Body of pancreas (tissue), 4 donors: ENCODE data around the gene WDR55. TPM values are rescaled to one million over a fixed set of nuclear protein-coding genes. Genes with fewer than 3 reads are reported as not detected.

ENCODE experiments used
- ATAC-seq: fragments of 150-250 bp; one replicate; pipeline ENCODE4 v1.9.1; 2016
- DNase-seq, 4 donors: peaks; one replicate each; pipeline ENCODE4 v3.0.0-alpha.2; 2019
- H3K27ac ChIP-seq, 4 donors: fragments of 200-600 bp; sonication (generic); 1 replicate in 3 of 4; 2 replicates in 1 of 4; pipeline versions ENCODE4 v1.5.1 to v1.6.1; 2016 to 2019; ENCODE audit warnings: mild to moderate bottlenecking in 1 of 4, mixed read lengths in 1 of 4, moderate library complexity in 1 of 4
- H3K27me3 ChIP-seq, 2 donors: fragments of 200-600 bp; sonication (generic); one replicate each; pipeline ENCODE4 v1.6.0; 2016; ENCODE audit warnings: mild to moderate bottlenecking in 1 of 2
- H3K36me3 ChIP-seq, 2 donors: fragments of 200-600 bp; sonication (generic); replicated peaks in 1 of 2; 2 replicates each; pipeline ENCODE4 v1.5.1; 2016; ENCODE audit warnings: low read depth in 2 of 2; ENCODE audit not compliant: insufficient read depth in 1 of 2
- H3K4me1 ChIP-seq: fragments of 200-600 bp; sonication (generic); one replicate; pipeline ENCODE4 v1.6.0; 2016
- H3K4me3 ChIP-seq, 2 donors: fragments of 200-600 bp; sonication (generic); 1 replicate in 1 of 2; 2 replicates in 1 of 2; pipeline ENCODE4 v1.5.1; 2016 to 2019
- H3K9me3 ChIP-seq, 3 donors: fragments of 200-600 bp; sonication (generic); 1 replicate in 2 of 3; 2 replicates in 1 of 3; pipeline ENCODE4 v1.5.1; 2016
- CTCF ChIP-seq, 7 experiments: fragments of 450-650 bp in 4 of 7; fragments of 200-600 bp in 3 of 7; sonication (generic) in 3 of 7; IDR thresholded peaks; one replicate each; pipeline ENCODE4 v1.5.1; 2016 to 2019; ENCODE audit warnings: antibody characterized with exemption in 7 of 7
- POLR2A ChIP-seq, 3 donors: fragments of 450-650 bp; IDR thresholded peaks; one replicate each; pipeline ENCODE4 v1.6.1; 2016; ENCODE audit warnings: antibody characterized with exemption in 3 of 3, mild to moderate bottlenecking in 2 of 3
- WGBS, 2 donors: methylation state at CpG; one replicate each; pipeline ENCODE4 v1.1.5; 2017; 5-methylcytosine and 5-hydroxymethylcytosine counted together
- intact Hi-C: fragments of 100-400 bp; cut with DNase I; formaldehyde crosslinking; loops from one replicate; pipeline ENCODE4 v1.15.1; 2023
- total RNA-seq, 2 donors: library from RNA; depleted of rRNA; stranded (reverse); fragments of >200 nt; gene quantifications; one replicate each; pipeline ENCODE4 v1.1.0, GENCODE V29; 2016

WDR55 gene
- total RNA-seq, 2 donors from 2014 or later: 14.5 to 16.1 TPM

- WGBS, 2 donors: 92 to 94% methylated on average over 4 of the region's 4 CpGs
- intact Hi-C loops: no loop called here
- no peak overlapping the region for H3K4me3 ChIP-seq
- H3K36me3 ChIP-seq: peaks cover 0 to 29% of the 10 kb centered on the region in 2 donors
- no peak overlapping the region for H3K27ac ChIP-seq
- no peaks in the 10 kb centered on the region for H3K27me3 ChIP-seq
- ATAC-seq (no peak), DNase-seq (no peak)
- H3K4me1 ChIP-seq: no peaks in the 10 kb centered on the region
- no peaks in the 10 kb centered on the region for H3K9me3 ChIP-seq
- TF ChIP-seq POLR2A (IDR thresholded peaks at IDR 0.05) (no peak), CTCF (IDR thresholded peaks at IDR 0.05) (no peak)
Observed at GRCh38 chr5:140674629-140675028, 9.9 kb downstream of the WDR55 start.

- DNase-seq: no peak
- Histone ChIP-seq H3K9me3 (no peaks in the 10 kb centered on the region), H3K27ac (no peak overlapping the region), H3K4me1 (no peaks in the 10 kb centered on the region), H3K36me3 (peaks cover 0 to 31% of the 10 kb centered on the region in 2 donors), H3K4me3 (no peak overlapping the region), H3K27me3 (no peaks in the 10 kb centered on the region)
- intact Hi-C loops: no loop called here
- no peak for TF ChIP-seq POLR2A (IDR thresholded peaks at IDR 0.05)
- TF ChIP-seq CTCF (IDR thresholded peaks at IDR 0.05): no peak
- 94 to 97% methylated on average over 2 to 3 of the region's 3 CpGs for WGBS, 2 donors
- no peak for ATAC-seq
Observed at GRCh38 chr5:140677947-140678346, 13.2 kb downstream of the WDR55 start.

GRCh38 chr5:140678993-140679392, 14.3 kb downstream of the WDR55 start:
- H3K4me1 ChIP-seq: no peaks in the 10 kb centered on the region
- H3K27ac ChIP-seq: no peak overlapping the region
- no peaks in the 10 kb centered on the region for H3K9me3 ChIP-seq
- no peak for DNase-seq
- H3K36me3 ChIP-seq: peaks cover 0 to 31% of the 10 kb centered on the region in 2 donors
- ATAC-seq: no peak
- no peaks in the 10 kb centered on the region for H3K27me3 ChIP-seq
- H3K4me3 ChIP-seq: no peak overlapping the region
- intact Hi-C loops: no loop called here
- 98 to 100% methylated on average over 7 of the region's 7 CpGs for WGBS, 2 donors
- TF ChIP-seq POLR2A (IDR thresholded peaks at IDR 0.05): no peak
- no peak for TF ChIP-seq CTCF (IDR thresholded peaks at IDR 0.05)

GRCh38 chr5:140690376-140690932, 25.8 kb downstream of the WDR55 start:
- Histone ChIP-seq H3K9me3 (no peaks in the 10 kb centered on the region), H3K4me1 (peaks cover 26% of the 10 kb centered on the region), H3K36me3 (peaks cover 0 to 10% of the 10 kb centered on the region in 2 donors), H3K4me3 (peak overlapping the region; percentile 49 to 60), H3K27me3 (no peaks in the 10 kb centered on the region), H3K27ac (peak overlapping the region in 3 of 4 donors; percentile 43 to 91 (median 86))
- no peak for ATAC-seq
- intact Hi-C loops: no loop called here
- WGBS, 2 donors: 44 to 68% methylated on average over 4 to 8 of the region's 8 CpGs
- DNase-seq: no peak
- no peak for TF ChIP-seq CTCF (IDR thresholded peaks at IDR 0.05)
- TF ChIP-seq POLR2A (IDR thresholded peaks at IDR 0.05): no peak
